GM12801 (cell line): ENCODE results near the gene AMOTL1.

Experiments used
- CTCF ChIP-seq: IDR thresholded peaks from one replicate; pipeline ENCODE4 v1.5.1; 2011; ENCODE audit warnings: control low read depth; ENCODE audit not compliant: insufficient read length; ENCODE audit errors: extremely low read depth

AMOTL1 gene

GRCh38 chr11:94771951-94772350 lies 3.8 kb downstream of the AMOTL1 start:
- TF ChIP-seq CTCF: no peak

GRCh38 chr11:94773842-94774241 lies 5.7 kb downstream of the AMOTL1 start:
- TF ChIP-seq CTCF: no peak

- no peak for TF ChIP-seq CTCF
Observed at GRCh38 chr11:94774345-94774744, 6.2 kb downstream of the AMOTL1 start.

GRCh38 chr11:94775567-94776327 lies 7.6 kb downstream of the AMOTL1 start:
- TF ChIP-seq CTCF: no peak

- no peak for TF ChIP-seq CTCF
Observed at GRCh38 chr11:94776351-94777321, 8.5 kb downstream of the AMOTL1 start.

- no peak for TF ChIP-seq CTCF
Observed at GRCh38 chr11:94780432-94780831, 12.3 kb downstream of the AMOTL1 start.

GRCh38 chr11:94781837-94782236 lies 13.7 kb downstream of the AMOTL1 start:
- TF ChIP-seq CTCF: no peak
